Measurements from ENCODE around the gene AOAH.

- TF ChIP-seq CTCF (IDR thresholded peaks at IDR 0.05) (no peak), POLR2A (IDR thresholded peaks at IDR 0.05) (no peak), EP300 (IDR thresholded peaks at IDR 0.05) (no peak), POLR2AphosphoS5 (IDR thresholded peaks at IDR 0.05) (no peak)
These were observed 85.6 kb downstream of the AOAH start for GRCh38 chr7:36638586-36639263.

All from suprapubic skin (tissue), 4 donors.